Stimulated activated naive B cell treated with anti-CD40 and anti-IgM and Interleukin-4, amounts not matched to agents 10 μg/mL and 1 μg/mL and 100 μg/mL, for 72 hours (primary cell): ENCODE measurements around the gene RACGAP1.

Experiments
- ATAC-seq, 2 donors: fragments of 150-1000 bp; cut with Tn5 transposase; replicated peaks; 2 replicates each; pipeline ENCODE4 v1.10.0; 2021; ENCODE audit warnings: moderate library complexity in 1 of 2
- DNase-seq: peaks from one replicate; pipeline ENCODE4 v3.0.0; 2021
- H3K27ac Mint-ChIP-seq: one replicate; pipeline ENCODE4 v1.8.0; 2022; ENCODE audit warnings: mild to moderate bottlenecking, mixed read lengths
- H3K27me3 Mint-ChIP-seq, 2 donors: one replicate each; pipeline ENCODE4 v1.8.0; 2022; ENCODE audit warnings: mixed read lengths in 2 of 2
- H3K36me3 Mint-ChIP-seq, 2 donors: one replicate each; pipeline ENCODE4 v1.8.0; 2022; ENCODE audit warnings: mixed read lengths in 2 of 2, mild to moderate bottlenecking in 1 of 2
- H3K4me1 Mint-ChIP-seq, 2 donors: one replicate each; pipeline ENCODE4 v1.8.0; 2022; ENCODE audit warnings: mixed read lengths in 2 of 2, mild to moderate bottlenecking in 1 of 2
- H3K4me3 Mint-ChIP-seq, 2 donors: one replicate each; pipeline ENCODE4 v1.8.0; 2022; ENCODE audit warnings: mild to moderate bottlenecking in 2 of 2, mixed read lengths in 2 of 2, moderate library complexity in 1 of 2
- H3K9me3 Mint-ChIP-seq, 2 donors: one replicate each; pipeline ENCODE4 v1.8.0; 2022; ENCODE audit warnings: mixed read lengths in 2 of 2, mild to moderate bottlenecking in 1 of 2

RACGAP1 gene

DNA sequence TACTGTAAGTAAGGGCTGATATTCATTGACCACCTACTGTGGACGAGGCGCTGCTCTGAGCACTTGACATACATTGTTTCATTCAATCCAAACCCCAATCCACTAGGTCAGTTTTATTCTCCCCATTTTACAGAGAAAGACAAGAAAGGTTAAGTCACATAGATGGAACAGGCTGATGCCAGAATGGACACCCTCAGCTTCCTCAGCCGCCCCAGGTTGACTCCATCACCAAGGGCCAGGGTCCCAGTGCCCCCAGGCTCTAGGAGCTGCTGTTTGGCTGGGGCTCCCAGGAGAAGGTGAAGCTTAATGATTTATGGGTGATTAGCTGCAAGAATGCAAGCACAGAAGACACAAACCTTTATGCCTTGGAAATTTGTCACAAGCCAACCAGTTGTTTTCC lies 75.4 kb downstream of the RACGAP1 start:
- DNase-seq = no peak
- no peak overlapping the region for H3K4me3 Mint-ChIP-seq
- no peaks in the 10 kb centered on the region for H3K36me3 Mint-ChIP-seq
- no peak for ATAC-seq
- peaks cover 7 to 24% of the 10 kb centered on the region in 2 donors for H3K4me1 Mint-ChIP-seq
- no peak overlapping the region for H3K27ac Mint-ChIP-seq
- peaks cover 32 to 51% of the 10 kb centered on the region in 2 donors for H3K27me3 Mint-ChIP-seq
- no peaks in the 10 kb centered on the region for H3K9me3 Mint-ChIP-seq

DNA sequence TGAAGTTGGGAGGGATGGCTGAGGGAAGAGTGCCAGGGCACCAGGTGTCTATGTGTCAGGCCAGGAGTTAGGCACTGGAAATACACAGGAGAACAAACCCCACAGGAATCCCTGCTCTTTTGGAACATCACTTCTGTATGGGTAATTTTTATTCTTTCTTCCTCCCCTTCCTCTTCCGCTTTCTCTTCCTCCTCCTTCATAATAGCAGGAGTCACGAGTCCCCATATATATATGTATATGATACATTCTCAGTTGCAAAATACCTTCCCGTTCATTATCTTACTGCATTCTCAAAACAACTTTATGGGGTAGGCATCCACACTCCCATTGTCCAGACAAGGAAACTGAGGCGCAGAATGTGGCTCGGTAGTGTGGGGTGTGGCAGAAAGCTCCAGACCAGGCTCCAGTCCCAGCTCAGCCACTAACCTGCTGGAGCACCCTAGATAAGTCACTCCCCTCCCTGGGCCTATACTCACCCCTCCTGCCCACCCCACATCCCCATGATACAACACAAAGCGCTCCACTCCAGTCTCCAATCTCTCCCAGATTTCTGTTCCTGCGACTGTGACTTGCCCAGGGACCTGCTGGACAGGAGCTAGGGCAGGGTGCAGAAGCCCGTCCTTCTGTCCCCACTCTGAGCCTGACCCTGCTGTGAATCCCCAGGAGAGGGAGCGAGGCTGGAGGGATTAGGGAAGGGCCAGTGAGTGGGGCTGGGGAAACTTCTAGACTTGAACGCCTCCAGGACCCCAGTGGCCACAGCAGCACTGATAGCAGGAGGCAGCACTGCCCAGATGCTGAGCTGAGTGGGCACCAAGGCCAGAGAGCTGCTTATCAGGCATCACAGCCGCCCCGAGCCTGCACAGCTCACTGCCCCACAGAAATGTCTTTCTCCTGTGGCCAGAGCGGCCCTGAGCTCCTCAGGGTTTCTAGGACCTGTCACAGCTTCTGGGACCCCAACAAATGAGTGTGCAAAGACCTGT lies 76.1 kb downstream of the RACGAP1 start:
- H3K4me3 Mint-ChIP-seq = no peak overlapping the region
- no peaks in the 10 kb centered on the region for H3K9me3 Mint-ChIP-seq
- H3K4me1 Mint-ChIP-seq = peaks cover 7 to 26% of the 10 kb centered on the region in 2 donors
- H3K27me3 Mint-ChIP-seq = peaks cover 25 to 44% of the 10 kb centered on the region in 2 donors
- H3K27ac Mint-ChIP-seq = no peak overlapping the region
- ATAC-seq (no peak), DNase-seq (no peak)
- no peaks in the 10 kb centered on the region for H3K36me3 Mint-ChIP-seq

DNA sequence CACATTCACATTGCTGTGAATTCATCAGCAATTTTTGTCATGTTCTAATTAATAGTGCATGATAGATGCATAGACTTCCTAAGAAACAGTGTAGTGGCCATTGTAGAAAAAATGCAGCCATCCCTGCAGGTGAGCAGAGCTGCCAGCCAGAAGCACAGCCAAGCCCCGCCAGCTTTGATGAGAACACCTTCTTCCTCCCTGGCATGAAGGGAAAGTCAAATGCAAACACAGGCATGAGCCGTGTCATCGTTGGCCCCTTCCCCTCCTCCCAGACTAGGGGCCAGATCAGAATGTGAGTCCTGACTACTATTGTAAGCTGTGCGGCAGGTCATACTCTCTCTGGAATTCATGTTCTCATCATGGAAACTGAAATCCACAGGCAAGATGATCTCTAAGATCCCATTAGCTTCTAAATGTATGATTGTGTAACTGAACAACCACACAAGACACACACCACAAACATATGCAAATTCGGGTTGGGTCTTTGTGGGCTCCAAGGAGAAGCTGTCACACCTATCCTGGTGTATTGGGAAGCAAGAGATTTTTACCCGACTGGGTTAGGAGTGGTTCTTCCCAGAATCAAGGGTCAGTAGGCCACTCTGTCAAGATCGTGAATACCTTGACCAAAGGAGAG lies 77.6 kb downstream of the RACGAP1 start:
- H3K27me3 Mint-ChIP-seq = peaks cover 17 to 37% of the 10 kb centered on the region in 2 donors
- H3K36me3 Mint-ChIP-seq = no peaks in the 10 kb centered on the region
- no peak overlapping the region for H3K4me3 Mint-ChIP-seq
- no peak overlapping the region for H3K27ac Mint-ChIP-seq
- no peaks in the 10 kb centered on the region for H3K9me3 Mint-ChIP-seq
- peaks cover 7 to 26% of the 10 kb centered on the region in 2 donors for H3K4me1 Mint-ChIP-seq
- DNase-seq = no peak
- no peak for ATAC-seq

DNA sequence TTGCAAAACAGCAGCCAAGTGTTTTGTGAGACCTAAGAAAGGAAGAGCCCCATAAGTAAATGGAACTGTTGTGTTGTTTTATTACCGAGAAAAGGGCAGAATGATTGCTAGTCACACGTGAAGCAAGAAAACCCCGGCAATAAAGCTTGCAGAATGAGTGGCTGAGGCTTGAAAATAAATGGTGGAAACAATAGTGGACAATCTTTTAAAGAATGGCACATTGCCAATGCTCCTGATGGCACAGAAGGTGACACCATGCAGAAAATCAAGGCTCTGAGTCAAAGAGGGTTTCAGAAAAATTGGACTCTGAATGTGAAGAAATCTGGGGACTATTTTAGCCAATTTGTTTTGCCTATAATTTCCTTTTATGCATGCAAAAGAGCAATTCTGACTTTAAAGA lies 78.8 kb downstream of the RACGAP1 start:
- DNase-seq = no peak
- no peak overlapping the region for H3K27ac Mint-ChIP-seq
- peaks cover 7 to 19% of the 10 kb centered on the region in 2 donors for H3K4me1 Mint-ChIP-seq

DNA sequence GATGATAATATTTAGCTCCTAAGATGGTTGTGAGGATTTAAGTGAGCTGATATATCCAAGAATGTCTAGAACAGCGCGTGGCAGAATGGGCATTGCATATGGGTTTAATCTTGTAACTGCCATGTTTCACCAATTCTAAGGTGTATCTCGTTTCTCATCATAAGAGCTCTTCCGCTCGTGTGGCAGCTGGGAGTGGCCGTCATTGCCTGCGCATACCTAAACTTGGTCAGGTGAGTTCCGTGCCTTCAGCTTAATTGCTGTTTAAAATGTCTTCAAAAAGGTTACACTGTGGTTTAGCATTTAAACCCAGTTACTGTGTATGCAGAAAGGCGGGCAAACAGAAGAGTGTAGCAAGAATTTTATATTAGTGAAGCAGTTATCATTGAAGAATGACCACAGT lies 79.2 kb downstream of the RACGAP1 start:
- DNase-seq (no peak), ATAC-seq (no peak)
- H3K27ac Mint-ChIP-seq = no peak overlapping the region
- H3K36me3 Mint-ChIP-seq = no peaks in the 10 kb centered on the region
- H3K9me3 Mint-ChIP-seq = no peaks in the 10 kb centered on the region
- peaks cover 20 to 31% of the 10 kb centered on the region in 2 donors for H3K27me3 Mint-ChIP-seq
- H3K4me1 Mint-ChIP-seq = peaks cover 7 to 18% of the 10 kb centered on the region in 2 donors
- H3K4me3 Mint-ChIP-seq = no peak overlapping the region

More for the DNA sequence above, 78.8 kb downstream of the RACGAP1 start:
- no peak for ATAC-seq
- Mint-ChIP-seq H3K4me3 (no peak overlapping the region), H3K9me3 (no peaks in the 10 kb centered on the region), H3K36me3 (no peaks in the 10 kb centered on the region), H3K27me3 (peaks cover 20 to 31% of the 10 kb centered on the region in 2 donors)

DNA sequence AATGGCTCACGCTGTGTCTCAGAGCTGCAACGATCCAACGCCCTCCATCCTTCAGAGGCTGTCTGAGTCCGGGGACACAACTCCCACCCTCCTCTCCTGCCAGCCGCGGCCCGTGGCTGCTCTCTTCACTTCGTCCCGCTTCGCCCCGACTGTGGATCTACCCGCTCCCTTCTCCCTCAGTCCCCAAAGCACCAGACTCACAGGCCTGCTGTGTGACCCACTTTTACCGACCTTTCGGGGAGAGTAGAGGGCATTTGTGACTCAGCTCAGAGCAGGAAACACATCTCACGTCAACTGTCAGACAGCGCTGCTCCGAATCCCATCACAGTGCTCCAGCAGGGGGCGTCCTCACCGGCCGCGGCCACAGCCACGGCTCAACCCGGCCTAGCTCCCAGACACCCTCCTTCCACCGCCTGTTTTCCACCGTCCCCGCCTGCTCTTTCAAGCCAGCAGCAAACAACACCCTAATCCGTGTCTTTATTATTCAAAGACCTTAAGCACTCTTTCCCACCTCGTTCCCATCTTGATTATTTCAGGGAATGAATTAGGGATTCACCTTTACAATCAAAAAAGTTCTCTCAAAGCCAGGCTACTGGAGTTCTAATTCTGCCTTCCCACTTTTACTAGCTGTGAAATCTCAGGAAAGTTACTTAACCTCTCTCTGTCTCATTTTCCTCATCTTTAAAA lies 79.8 kb downstream of the RACGAP1 start:
- Mint-ChIP-seq H3K36me3 (no peaks in the 10 kb centered on the region), H3K27me3 (peaks cover 20 to 31% of the 10 kb centered on the region in 2 donors), H3K4me3 (peak overlapping the region; percentile 84 to 87), H3K4me1 (peaks cover 7 to 18% of the 10 kb centered on the region in 2 donors), H3K9me3 (no peaks in the 10 kb centered on the region), H3K27ac (peak overlapping the region; percentile 70)
- peak; percentile 98 to 99 for ATAC-seq
- peak; percentile 70 for DNase-seq

DNA sequence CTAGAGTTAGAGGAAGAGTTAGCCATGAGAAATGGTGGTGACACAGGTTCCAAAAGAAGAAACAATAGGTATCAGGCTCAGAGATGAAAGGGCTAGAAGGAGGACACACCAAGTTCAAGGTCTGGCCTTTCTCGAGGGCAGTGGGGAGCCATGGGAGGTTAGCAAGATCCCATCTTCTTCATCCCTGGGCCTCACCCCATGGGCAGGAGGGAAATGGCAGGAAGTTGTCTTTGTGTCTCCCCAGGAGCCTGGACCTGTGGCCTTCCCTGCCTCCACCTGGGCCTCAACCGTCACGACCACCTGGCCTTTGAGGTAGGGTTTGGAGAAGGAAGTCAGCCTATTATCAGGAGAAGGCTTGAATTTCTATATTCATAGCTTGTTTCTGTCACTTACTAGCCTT lies 80.6 kb downstream of the RACGAP1 start:
- no peak overlapping the region for H3K4me3 Mint-ChIP-seq
- no peaks in the 10 kb centered on the region for H3K36me3 Mint-ChIP-seq
- peaks cover 13 to 23% of the 10 kb centered on the region in 2 donors for H3K27me3 Mint-ChIP-seq
- DNase-seq = no peak
- no peak overlapping the region for H3K27ac Mint-ChIP-seq
- peaks cover 7 to 18% of the 10 kb centered on the region in 2 donors for H3K4me1 Mint-ChIP-seq
- no peak for ATAC-seq
- no peaks in the 10 kb centered on the region for H3K9me3 Mint-ChIP-seq

DNA sequence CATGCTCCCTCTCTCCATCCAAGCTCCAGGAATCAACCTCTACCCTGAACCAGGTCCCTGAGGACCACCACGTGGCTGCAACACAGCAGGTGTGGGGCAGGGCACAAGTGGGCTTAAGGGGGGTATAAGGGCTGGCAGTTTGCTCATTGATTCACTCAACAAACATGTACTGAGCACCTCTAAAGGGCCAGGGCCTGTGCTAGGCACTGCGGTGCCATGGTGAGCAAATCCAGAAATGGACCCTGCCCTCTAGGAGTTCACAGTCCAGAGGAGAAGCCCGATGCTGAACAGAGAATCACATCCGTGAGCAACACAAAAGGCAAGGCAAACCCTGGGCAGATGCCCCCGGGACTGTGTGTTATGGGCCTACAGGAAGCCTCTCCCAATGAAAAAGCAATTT lies 81.2 kb downstream of the RACGAP1 start:
- Mint-ChIP-seq H3K4me3 (no peak overlapping the region), H3K27ac (no peak overlapping the region), H3K36me3 (no peaks in the 10 kb centered on the region), H3K27me3 (peaks cover 11 to 16% of the 10 kb centered on the region in 2 donors), H3K9me3 (no peaks in the 10 kb centered on the region), H3K4me1 (peaks cover 7 to 18% of the 10 kb centered on the region in 2 donors)
- ATAC-seq (no peak), DNase-seq (no peak)

DNA sequence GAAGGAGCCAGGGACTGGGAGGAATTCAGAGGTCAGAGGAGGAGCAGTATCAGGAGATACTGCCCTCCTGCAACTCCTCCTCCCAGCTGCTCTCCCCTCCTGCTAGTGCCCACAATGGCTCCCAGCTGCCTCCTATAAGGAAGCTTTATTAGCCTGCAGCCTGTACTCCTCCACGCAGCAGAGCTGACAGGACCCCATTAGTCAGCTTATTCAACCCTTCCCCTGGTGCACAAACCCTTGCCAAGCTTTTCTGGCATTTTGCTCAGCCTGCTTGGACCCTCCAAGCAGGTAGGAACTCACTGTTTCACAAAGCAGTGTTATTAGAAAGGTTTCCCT lies 81.7 kb downstream of the RACGAP1 start:
- Mint-ChIP-seq H3K27ac (no peak overlapping the region), H3K36me3 (no peaks in the 10 kb centered on the region), H3K4me3 (no peak overlapping the region), H3K9me3 (no peaks in the 10 kb centered on the region), H3K27me3 (peaks cover 11 to 14% of the 10 kb centered on the region in 2 donors), H3K4me1 (peaks cover 7 to 18% of the 10 kb centered on the region in 2 donors)
- DNase-seq (no peak), ATAC-seq (no peak)

DNA sequence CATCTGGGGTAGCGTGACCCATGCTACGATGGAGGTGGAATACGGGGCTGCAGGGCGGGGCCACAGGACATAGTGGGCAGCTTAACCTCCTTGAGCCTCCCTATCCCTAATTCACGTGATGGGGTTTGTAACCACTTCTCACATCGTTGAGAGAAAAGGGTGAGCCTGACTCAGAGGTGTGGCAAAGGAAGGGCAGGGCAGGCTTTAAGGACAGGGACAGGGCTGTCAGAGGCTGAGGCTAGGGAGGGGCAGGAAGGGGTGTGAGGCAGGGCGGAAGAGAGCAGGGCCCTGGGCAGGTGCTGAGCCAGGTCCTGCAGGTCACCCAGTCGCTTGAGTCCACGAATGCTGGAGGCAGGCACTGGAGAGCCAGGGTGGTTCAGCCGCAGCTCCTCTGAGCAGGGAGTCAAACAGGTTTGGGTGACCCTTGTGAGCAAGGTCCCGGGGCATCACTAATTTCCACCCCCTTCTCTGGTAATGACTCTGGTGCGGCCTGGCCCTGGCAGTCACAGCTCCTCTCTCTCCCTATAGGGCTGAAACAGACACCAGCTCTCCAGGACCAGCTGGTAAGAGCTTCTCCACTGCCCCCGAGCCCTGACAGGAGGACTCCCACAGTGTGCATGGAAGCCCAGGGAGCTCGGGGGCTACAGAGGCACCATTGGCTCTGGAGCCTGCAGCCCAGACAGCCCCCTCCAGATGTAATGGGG lies 82.2 kb downstream of the RACGAP1 start:
- no peak overlapping the region for H3K27ac Mint-ChIP-seq
- no peak overlapping the region for H3K4me3 Mint-ChIP-seq
- no peak for ATAC-seq
- H3K9me3 Mint-ChIP-seq = no peaks in the 10 kb centered on the region
- peaks cover 11 to 14% of the 10 kb centered on the region in 2 donors for H3K27me3 Mint-ChIP-seq
- H3K36me3 Mint-ChIP-seq = no peaks in the 10 kb centered on the region
- no peak for DNase-seq
- H3K4me1 Mint-ChIP-seq = peaks cover 7 to 18% of the 10 kb centered on the region in 2 donors

DNA sequence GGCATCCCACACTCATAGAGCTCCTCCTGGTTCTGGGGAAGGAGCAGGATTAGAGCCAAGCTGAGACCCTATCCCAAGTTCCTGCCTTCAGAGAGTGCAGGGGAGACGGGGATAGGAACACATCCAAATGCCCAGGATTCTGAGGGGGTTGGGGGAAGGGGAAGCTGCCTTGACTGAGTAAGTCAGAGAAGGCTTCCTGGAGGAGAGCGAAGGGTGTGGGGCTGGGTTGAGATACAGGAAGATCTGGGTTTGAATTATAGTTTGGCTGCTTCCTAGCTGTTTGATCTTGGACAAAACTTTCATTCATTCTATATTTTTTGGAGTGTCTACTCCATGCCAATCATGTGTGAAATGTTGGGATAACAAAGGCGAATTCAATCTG lies 82.8 kb downstream of the RACGAP1 start:
- Mint-ChIP-seq H3K27me3 (peaks cover 11 to 14% of the 10 kb centered on the region in 2 donors), H3K4me3 (no peak overlapping the region), H3K4me1 (peaks cover 7 to 18% of the 10 kb centered on the region in 2 donors), H3K36me3 (no peaks in the 10 kb centered on the region), H3K27ac (no peak overlapping the region), H3K9me3 (no peaks in the 10 kb centered on the region)
- ATAC-seq = no peak
- DNase-seq = no peak

DNA sequence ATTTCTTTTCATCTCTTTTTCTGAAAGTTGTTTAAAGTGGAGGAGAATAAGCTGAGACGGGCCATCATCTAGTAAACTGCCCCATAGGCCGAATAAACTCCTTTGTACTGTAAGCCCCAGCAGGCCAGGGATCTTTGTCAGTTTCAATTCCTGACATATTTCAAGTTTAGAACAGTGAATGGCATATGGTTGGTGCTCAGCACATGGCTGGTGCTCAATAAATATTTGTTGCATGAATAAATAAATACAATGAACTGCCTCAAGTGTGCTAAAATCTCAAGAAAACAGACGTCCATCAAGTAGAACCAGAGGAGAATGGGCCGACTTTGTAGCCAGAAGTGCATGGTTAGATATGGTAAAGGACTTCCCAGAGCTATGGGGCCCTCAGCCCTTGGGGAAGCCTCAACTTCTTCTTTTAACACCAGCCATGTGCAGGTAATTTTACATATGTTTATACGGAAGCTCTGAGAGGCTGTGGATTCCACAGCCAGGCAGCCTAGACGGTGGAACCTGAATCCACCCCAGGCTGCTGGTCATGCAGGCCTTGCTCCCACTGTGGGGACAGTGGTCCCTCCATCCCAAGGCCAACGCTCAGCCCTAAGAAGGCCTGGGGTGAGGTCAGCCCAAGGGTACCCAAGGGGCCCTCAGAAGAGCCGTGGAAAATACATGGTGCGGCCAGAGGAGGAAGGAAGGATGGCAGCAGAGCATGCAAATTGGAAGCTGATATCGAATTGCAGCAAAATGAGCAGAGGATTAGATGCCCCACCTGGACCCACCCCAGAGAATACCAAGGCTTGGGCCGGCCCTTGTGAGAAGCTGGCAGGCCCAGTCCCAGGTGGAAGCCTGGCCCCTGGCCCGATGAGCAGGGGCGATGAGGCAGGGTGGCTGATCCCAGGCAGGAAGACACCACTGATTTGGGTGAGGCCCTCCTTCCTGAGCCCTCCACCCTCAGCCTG lies 83.5 kb downstream of the RACGAP1 start:
- ATAC-seq = no peak
- no peak for DNase-seq
- Mint-ChIP-seq H3K27me3 (peaks cover 11 to 14% of the 10 kb centered on the region in 2 donors), H3K36me3 (no peaks in the 10 kb centered on the region), H3K27ac (peak overlapping the region; percentile 73), H3K4me1 (peaks cover 7 to 18% of the 10 kb centered on the region in 2 donors), H3K4me3 (no peak overlapping the region), H3K9me3 (no peaks in the 10 kb centered on the region)

DNA sequence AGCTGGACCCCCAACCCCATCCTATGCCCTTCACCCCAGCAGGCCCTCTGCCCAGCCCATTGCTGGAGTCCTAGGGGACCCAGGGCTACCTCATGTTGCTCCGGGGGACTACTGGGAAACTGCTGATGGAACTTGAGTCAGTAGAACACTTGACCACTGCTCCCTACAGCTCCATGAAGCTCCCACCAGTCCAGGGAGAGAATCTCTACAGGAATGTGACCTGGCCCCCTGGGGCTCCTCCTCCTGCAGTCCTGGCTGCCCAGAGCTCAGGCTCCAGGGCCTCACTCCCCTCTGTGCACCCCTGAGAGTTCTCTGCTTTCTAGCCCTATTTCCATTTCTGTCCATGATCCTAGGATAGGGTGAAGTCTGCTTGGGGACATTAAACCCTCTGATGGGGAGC lies 85.6 kb downstream of the RACGAP1 start:
- no peaks in the 10 kb centered on the region for H3K36me3 Mint-ChIP-seq
- no peak for ATAC-seq
- DNase-seq = no peak

More for the DNA sequence above, 85.6 kb downstream of the RACGAP1 start:
- no peak overlapping the region for H3K27ac Mint-ChIP-seq
- no peak overlapping the region for H3K4me3 Mint-ChIP-seq
- no peaks in the 10 kb centered on the region for H3K4me1 Mint-ChIP-seq
- H3K9me3 Mint-ChIP-seq = no peaks in the 10 kb centered on the region
- H3K27me3 Mint-ChIP-seq = peaks cover 8% of the 10 kb centered on the region in 2 donors
